HG02610 (cell line): Measurements from ENCODE around the gene DAO.
"Not testable (repeated sequence)": the region's sequence is repeated elsewhere in the genome, so short reads cannot be mapped to it uniquely, and the experiment has no call there.

Source experiments
- ATAC-seq: cut with Tn5 transposase; IDR thresholded peaks from one replicate; pipeline ENCODE4 v1.9.1; 2021; ENCODE audit warnings: mild to moderate bottlenecking, moderate library complexity; ENCODE audit not compliant: unreplicated experiment

Gene DAO

GRCh38 chr12:108879615-108880254 lies at the start of gene DAO:
DAO (plus strand) TSS chr12:108880092; CDS start chr12:108885007, 4,915 bp downstream.
- no peak for ATAC-seq

- peak; percentile 62 for ATAC-seq
These were observed 48.4 kb upstream of the DAO start for GRCh38 chr12:108831309-108831991.

DNA sequence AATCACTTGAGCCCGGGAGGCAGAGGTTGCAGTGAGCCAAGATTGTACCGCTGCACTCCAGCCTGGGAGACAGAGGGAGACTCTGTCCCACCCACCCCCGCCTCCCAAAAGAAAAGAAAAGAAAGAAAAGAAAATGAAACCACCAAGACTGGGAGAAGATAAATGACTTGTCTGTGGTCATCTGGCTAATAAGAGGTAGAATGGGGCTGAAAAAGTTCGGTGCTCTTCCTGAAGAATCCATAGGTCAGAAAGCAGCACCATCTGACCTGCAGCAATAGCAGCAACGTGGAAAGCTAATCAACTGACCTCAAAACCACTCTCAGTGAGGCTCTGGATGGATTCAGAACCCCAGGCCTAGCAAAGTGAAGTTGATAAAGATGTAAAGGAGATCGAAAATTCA lies 47.7 kb upstream of the DAO start:
- ATAC-seq: no peak

GRCh38 chr12:108832730-108833354 lies 47.0 kb upstream of the DAO start:
- ATAC-seq: no peak

DNA sequence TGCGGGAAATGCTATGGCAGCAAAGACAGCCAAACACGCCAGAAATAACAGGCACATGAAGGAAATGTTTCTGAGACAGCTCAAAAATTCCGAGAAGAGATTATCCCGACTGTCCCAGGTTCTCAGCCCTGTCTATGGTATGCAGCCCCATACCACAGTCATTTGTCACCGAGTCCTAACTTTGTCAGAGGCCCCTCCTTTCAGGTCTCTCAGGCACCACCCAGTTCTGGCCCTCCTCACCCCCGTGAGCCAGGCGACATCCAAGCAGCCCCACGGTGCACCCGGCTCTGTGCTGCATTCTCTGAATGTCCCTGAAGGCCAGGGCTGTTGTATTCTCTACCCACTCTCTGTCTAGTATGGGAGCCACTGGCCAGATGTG lies 46.5 kb upstream of the DAO start:
- ATAC-seq: no peak

DNA sequence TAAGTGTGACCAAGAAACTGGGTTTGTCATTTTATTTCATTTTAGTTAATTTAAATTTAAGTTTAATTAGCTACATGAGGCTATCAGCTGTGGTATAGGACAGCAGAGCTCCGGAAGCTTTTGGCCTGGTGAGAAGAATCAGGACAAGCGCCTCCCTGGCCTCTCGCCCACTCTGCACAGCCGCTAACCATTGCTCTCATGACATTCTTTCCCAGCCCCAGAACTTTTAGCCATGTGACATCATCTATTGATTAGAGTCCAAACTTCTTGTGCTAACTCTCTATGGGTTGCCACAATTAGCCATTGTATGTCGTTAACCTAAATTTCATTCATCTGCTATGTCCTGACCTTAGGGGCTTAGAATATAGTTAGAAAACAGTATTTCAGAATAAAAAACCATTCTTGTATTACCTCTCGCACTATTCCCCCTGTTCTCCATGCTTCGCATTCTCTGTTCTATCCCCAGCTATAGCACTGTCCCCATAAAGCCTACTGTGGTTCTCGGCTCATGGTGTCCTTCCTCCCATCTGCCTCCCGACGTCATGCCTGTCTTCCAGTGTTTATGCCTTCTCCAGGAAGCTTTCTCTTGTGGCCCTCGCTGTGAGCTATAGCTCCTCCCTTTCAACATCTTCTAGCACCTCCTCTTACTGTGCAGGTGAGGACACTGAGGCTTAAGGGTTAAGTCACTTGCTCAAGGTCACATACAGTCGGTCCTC lies 46.0 kb upstream of the DAO start:
- no peak for ATAC-seq

DNA sequence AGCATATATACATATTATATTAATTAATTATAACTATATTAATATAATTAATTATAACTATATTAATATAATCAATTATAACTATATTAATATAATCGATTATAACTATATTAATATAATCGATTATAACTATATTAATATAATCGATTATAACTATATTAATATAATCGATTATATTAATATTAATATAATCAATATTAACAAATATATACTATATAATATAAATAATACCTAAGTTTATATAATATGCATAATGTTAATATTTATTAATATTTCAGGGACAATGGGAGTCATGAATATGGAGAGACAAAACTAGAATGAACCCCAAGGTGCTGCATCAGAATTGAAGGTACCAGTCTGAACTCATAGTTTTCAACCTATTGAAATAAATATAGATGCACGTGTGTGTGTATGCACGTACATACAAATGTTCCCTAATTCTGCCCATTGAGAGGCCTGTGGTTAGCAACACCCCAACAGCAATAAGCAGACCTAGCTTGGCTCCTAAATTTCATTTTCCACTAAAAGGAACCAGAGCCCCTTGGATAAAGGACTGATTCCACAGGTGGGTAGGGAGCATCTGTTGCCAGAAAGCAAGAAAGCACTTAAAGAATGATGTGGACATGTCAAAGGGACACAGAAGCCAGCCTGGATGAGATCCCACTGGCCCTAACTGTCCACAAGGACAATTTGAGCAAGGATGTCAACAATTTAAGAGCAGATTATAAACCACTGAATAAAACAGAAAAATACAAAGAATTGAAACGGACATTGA lies 43.8 kb upstream of the DAO start:
- no peak for ATAC-seq

DNA sequence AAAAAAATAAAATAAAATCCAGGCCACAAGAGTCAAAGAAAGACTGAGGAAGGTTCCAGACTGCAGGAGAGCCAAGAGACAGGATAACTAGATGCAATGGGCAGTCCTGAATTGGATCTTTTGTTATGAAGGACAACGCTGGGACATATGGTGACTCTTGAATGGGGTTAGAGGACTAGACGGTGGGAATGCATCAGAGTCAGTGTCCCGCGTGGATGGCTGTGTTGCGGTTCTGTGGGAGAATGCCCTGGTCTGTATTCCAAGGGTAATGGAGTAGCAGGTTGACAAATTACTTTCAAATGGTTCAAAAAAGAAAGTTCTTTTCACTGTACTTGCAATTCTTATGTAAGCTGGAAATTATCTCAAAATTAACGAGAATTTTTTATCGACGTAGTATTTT lies 42.7 kb upstream of the DAO start:
- ATAC-seq: no peak

DNA sequence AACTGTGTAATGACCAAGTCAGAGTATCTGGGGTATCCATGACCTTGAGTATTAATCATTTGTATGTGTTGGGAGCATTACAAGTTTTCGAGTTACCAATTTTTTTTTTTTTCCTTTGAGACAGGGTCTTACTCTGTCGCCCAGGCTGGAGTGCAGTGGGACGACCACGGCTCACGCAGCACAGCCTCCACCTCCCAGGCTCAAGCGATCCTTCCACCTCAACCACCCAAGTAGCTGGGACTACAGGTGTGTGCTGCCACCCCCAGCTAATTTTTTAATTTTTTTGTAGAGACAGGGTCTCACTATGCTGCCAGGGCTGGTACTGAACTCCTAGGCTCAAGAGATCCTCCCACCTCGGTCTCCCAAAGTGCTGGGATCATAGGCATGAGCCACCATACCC lies 42.2 kb upstream of the DAO start:
- ATAC-seq: no peak

DNA sequence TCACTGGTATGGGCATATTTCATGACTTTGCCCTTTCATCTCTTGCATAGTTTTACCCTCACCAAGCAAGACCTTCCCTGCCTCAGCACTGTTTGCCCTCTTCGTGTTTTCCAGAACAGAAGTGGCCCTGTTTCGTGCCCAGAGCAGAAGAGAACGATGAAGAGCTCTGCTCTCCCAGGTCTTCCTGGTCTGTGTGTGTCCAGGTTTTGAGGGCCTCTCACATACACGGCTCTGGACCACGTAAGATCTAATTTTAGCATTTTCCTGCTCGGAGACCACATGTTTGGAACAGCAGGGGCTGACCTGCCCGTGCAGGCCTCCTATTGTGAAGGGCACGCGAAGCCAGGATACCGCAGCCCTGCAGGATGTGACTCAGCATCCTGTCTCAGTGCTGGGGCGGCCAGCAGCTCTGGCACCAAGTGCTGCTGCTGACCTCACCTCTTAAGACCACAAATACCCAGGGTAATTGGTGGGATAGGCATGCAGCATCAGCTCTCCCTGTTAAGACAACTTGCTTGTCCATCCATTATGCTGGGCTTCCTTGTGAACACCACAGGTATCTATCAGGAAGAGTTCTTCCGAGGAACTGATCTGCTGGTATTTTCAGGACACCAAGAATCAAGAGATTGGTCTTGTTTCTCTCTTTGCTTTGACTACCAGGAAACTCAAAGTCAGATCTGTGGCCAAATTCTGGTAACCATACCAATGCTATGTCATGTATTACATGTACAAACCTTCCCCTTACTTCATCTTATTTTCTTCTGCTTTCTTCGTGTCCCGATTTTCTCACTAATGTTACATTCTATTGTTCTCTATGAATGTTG lies 41.5 kb upstream of the DAO start:
- peak; percentile 91 for ATAC-seq

GRCh38 chr12:108839018-108839889 lies 40.6 kb upstream of the DAO start:
- ATAC-seq: no peak

- ATAC-seq: no peak
These were observed 40.0 kb upstream of the DAO start for GRCh38 chr12:108839890-108840230.

DNA sequence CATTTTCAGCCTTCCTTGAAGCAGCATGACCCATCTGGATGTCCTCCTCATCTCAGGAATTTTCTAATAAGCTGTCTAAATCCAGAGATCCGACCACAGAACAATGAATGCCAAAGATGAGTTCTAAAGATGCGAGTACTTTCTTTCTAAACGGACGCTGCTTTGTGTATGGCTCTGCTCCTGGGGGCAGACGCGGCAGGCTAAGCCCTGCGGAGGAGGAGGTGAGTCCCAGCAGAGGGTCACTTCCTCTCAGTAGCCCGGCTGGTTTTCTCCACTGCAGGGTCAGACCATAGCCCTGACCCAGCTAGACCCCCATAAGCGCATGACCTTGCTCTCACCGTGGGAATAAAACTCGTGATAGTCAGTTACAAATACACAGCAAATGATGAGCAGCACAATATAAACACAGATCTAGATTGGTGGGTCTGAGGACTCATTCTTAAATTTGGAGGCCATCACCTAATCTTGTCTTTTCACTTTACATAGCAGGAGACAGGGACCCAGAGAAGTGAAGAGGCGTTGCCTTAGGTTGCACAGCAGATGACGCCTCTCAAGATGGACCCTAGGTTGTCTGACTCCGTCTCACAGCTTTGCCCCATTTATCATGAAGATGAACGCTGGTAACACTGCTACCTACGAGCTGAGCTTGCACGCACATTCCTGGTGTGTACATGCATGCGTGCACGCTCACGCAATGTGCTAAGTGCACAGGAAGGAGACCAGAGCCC lies 39.1 kb upstream of the DAO start:
- no peak for ATAC-seq

GRCh38 chr12:108841825-108842224 lies 38.1 kb upstream of the DAO start:
- ATAC-seq: not testable (repeated sequence)

- no peak for ATAC-seq
These were observed 37.5 kb upstream of the DAO start for GRCh38 chr12:108842361-108842760.

DNA sequence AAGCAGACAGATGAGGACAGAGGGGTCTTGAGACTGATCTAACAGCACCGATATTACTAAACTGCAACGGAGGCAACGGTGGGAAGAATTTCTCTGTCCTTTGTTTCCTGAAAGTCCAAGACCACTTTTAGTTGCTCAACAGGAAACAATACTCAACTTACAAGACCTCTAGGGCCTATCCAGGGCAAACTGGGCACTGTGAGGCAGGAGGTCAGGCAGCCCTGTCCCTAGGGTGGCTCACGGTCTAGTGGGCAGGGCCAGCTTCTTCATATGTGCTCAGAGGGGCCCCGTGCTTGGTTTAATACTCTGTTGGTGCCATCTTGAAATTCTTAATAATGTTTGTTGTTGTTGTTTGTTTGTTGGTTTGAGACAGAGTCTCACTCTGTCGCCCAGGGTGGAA lies 36.7 kb upstream of the DAO start:
- no peak for ATAC-seq

DNA sequence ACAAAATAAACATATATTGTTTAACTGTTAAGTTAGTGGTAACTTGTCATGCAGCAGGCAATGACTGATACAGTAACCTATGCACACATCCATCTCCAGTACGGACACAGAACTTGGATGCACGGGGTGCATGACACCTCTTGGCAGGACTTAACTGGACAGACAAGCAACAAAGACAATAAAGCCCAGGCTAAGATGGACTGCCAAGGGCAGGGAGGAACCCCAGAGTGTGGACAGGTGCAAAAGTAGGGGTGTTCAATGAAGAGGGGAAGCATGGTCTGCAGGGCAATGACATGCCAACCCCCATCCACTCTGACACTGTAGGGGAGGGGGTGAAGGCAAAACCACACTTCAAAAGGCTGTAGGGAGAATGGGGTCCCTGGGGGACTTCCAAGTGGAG lies 34.2 kb upstream of the DAO start:
- no peak for ATAC-seq

DNA sequence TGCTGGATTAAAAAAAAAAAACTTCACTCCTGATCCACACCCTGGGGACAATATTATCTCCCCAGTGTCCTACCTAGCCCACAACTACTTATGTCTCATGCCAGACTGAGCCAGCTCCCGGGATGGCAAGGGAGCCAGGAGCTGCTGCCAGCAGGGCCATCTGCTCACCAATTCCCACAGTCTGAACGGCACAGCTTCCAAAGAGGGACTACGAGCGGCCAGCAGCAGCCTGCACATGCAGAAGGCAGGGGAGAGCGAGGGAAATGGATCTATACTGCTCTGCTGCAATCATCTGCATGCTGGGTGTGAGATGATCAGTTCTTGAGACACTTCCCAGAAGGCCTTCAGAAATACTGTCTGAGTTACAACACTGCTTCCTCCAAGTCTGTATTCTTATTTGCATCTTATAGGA lies 33.6 kb upstream of the DAO start:
- no peak for ATAC-seq

GRCh38 chr12:108847705-108848104 lies 32.2 kb upstream of the DAO start:
- no peak for ATAC-seq
